Astrocyte (in vitro differentiated cells and primary cell): Measurements from ENCODE around the gene RANGAP1. TPM values are rescaled to one million over a fixed set of nuclear protein-coding genes. Genes with fewer than 3 reads are reported as not detected.

Experiments
- DNase-seq: peaks from one replicate; pipeline ENCODE4 v3.0.0-alpha.2; 2010; ENCODE audit warnings: low read depth
- FAIRE-seq: peaks from 2 replicates; lab custom pipeline; 2011; peaks lifted over from hg19 to GRCh38; lab: Jason Lieb, UNC
- H2AFZ ChIP-seq: 2 replicates; pipeline ENCODE4 v1.6.0; 2012; ENCODE audit warnings: low read depth, low read length, inconsistent platforms
- H3K27ac ChIP-seq: 2 replicates; pipeline ENCODE4 v1.5.1; 2011; ENCODE audit warnings: low read depth, low read length, inconsistent platforms
- H3K27me3 ChIP-seq: 2 replicates; pipeline ENCODE4 v1.6.0; 2011; ENCODE audit warnings: low read length, inconsistent platforms; ENCODE audit not compliant: insufficient read depth
- H3K36me3 ChIP-seq: 2 replicates; pipeline ENCODE4 v1.5.1; 2011; ENCODE audit warnings: low read length, inconsistent platforms; ENCODE audit not compliant: insufficient read depth
- H3K4me1 ChIP-seq: 2 replicates; pipeline ENCODE4 v1.5.1; 2011; ENCODE audit warnings: low read length, inconsistent platforms; ENCODE audit not compliant: insufficient read depth
- H3K4me2 ChIP-seq: 2 replicates; pipeline ENCODE4 v1.6.0; 2012; ENCODE audit warnings: low read length, inconsistent platforms
- H3K4me3 ChIP-seq: 2 replicates; pipeline ENCODE4 v1.5.1; 2011; ENCODE audit warnings: low read depth, mild to moderate bottlenecking, low read length, inconsistent platforms; ENCODE audit not compliant: insufficient read depth
- H3K79me2 ChIP-seq: 2 replicates; pipeline ENCODE4 v1.6.0; 2012; ENCODE audit warnings: mild to moderate bottlenecking, low read length, inconsistent platforms; ENCODE audit not compliant: insufficient read depth
- H3K9ac ChIP-seq: 2 replicates; pipeline ENCODE4 v1.6.0; 2012; ENCODE audit warnings: mild to moderate bottlenecking, low read length, inconsistent platforms
- H3K9me3 ChIP-seq: 2 replicates; pipeline ENCODE4 v1.5.1; 2012; ENCODE audit warnings: low read depth, mild to moderate bottlenecking, low read length, inconsistent platforms; ENCODE audit not compliant: insufficient read depth
- H4K20me1 ChIP-seq: 2 replicates; pipeline ENCODE4 v1.6.0; 2012; ENCODE audit warnings: low read length, inconsistent platforms; ENCODE audit not compliant: insufficient read depth
- H3K27ac Mint-ChIP-seq: one replicate; pipeline ENCODE4 v1.8.0; 2021; ENCODE audit warnings: mild to moderate bottlenecking, mixed read lengths; ENCODE audit not compliant: unreplicated experiment
- H3K27me3 Mint-ChIP-seq: one replicate; pipeline ENCODE4 v1.8.0; 2021; ENCODE audit warnings: low read depth, mixed read lengths; ENCODE audit not compliant: unreplicated experiment
- H3K36me3 Mint-ChIP-seq: one replicate; pipeline ENCODE4 v1.8.0; 2021; ENCODE audit warnings: low read depth, mixed read lengths; ENCODE audit not compliant: unreplicated experiment
- H3K4me1 Mint-ChIP-seq: one replicate; pipeline ENCODE4 v1.8.0; 2021; ENCODE audit warnings: low read depth, mixed read lengths; ENCODE audit not compliant: unreplicated experiment
- H3K4me3 Mint-ChIP-seq: one replicate; pipeline ENCODE4 v1.8.0; 2021; ENCODE audit warnings: mild to moderate bottlenecking, moderate library complexity, mixed read lengths; ENCODE audit not compliant: unreplicated experiment
- H3K9me3 Mint-ChIP-seq: one replicate; pipeline ENCODE4 v1.8.0; 2021; ENCODE audit warnings: mild to moderate bottlenecking, mixed read lengths; ENCODE audit not compliant: unreplicated experiment
- CTCF ChIP-seq: IDR thresholded peaks from 2 replicates; pipeline ENCODE4 v1.5.1; 2011; ENCODE audit warnings: low read depth, mild to moderate bottlenecking, inconsistent platforms, low read length, moderate library complexity; ENCODE audit not compliant: insufficient read depth
- EZH2 ChIP-seq: IDR thresholded peaks from 2 replicates; pipeline ENCODE4 v1.6.1; 2012; ENCODE audit warnings: mild to moderate bottlenecking, low read length, inconsistent platforms; ENCODE audit not compliant: insufficient read depth
- total RNA-seq: library from RNA; stranded (reverse); gene quantifications from 2 replicates; pipeline ENCODE4 v1.2.1, GENCODE V29; 2021

Gene RANGAP1
- total RNA-seq, 1 donor from 2014 or later = 77.8 TPM

- FAIRE-seq (no peak), DNase-seq (no peak)
- Histone ChIP-seq H2AFZ (no peak overlapping the region), H3K27ac (no peak overlapping the region), H3K4me3 (no peak overlapping the region), H3K9me3 (no peaks in the 10 kb centered on the region), H3K36me3 (no peaks in the 10 kb centered on the region), H3K4me2 (no peak overlapping the region), H3K27me3 (no peaks in the 10 kb centered on the region), H4K20me1 (peaks cover 6% of the 10 kb centered on the region), H3K4me1 (peaks cover 3% of the 10 kb centered on the region), H3K9ac (no peak overlapping the region), H3K79me2 (no peaks in the 10 kb centered on the region)
- TF ChIP-seq CTCF = no peak
- H3K27me3 Mint-ChIP-seq = peaks cover 13% of the 10 kb centered on the region
- H3K4me1 Mint-ChIP-seq = no peaks in the 10 kb centered on the region
- peaks cover 7% of the 10 kb centered on the region for H3K36me3 Mint-ChIP-seq
- no peak overlapping the region for H3K27ac Mint-ChIP-seq
- no peaks in the 10 kb centered on the region for H3K9me3 Mint-ChIP-seq
- no peak overlapping the region for H3K4me3 Mint-ChIP-seq
Measured at GRCh38 chr22:41234815-41235695, 50.9 kb downstream of the RANGAP1 start.

- Histone ChIP-seq H3K4me1 (no peaks in the 10 kb centered on the region), H3K36me3 (no peaks in the 10 kb centered on the region), H3K4me3 (no peak overlapping the region), H4K20me1 (peaks cover 6% of the 10 kb centered on the region), H3K27me3 (no peaks in the 10 kb centered on the region), H3K9ac (no peak overlapping the region), H2AFZ (no peak overlapping the region), H3K4me2 (no peak overlapping the region), H3K9me3 (no peaks in the 10 kb centered on the region), H3K27ac (no peak overlapping the region), H3K79me2 (no peaks in the 10 kb centered on the region)
- H3K36me3 Mint-ChIP-seq = peaks cover 16% of the 10 kb centered on the region
- H3K9me3 Mint-ChIP-seq = no peaks in the 10 kb centered on the region
- TF ChIP-seq EZH2 (no peak), CTCF (no peak)
- no peaks in the 10 kb centered on the region for H3K4me1 Mint-ChIP-seq
- DNase-seq = no peak
- H3K27ac Mint-ChIP-seq = no peak overlapping the region
- peaks cover 5% of the 10 kb centered on the region for H3K27me3 Mint-ChIP-seq
- no peak overlapping the region for H3K4me3 Mint-ChIP-seq
- FAIRE-seq = no peak
Measured at GRCh38 chr22:41231369-41231768, 54.6 kb downstream of the RANGAP1 start.

GRCh38 chr22:41230401-41230785 lies 55.6 kb downstream of the RANGAP1 start:
- no peaks in the 10 kb centered on the region for H3K4me1 Mint-ChIP-seq
- H3K9me3 Mint-ChIP-seq = no peaks in the 10 kb centered on the region
- Histone ChIP-seq H3K79me2 (no peaks in the 10 kb centered on the region), H3K27me3 (no peaks in the 10 kb centered on the region), H2AFZ (no peak overlapping the region), H3K36me3 (no peaks in the 10 kb centered on the region), H3K4me2 (no peak overlapping the region), H3K4me1 (no peaks in the 10 kb centered on the region), H4K20me1 (peaks cover 6% of the 10 kb centered on the region), H3K4me3 (no peak overlapping the region), H3K27ac (no peak overlapping the region), H3K9me3 (no peaks in the 10 kb centered on the region), H3K9ac (no peak overlapping the region)
- TF ChIP-seq CTCF (no peak), EZH2 (no peak)
- DNase-seq = no peak
- no peak for FAIRE-seq
- no peak overlapping the region for H3K27ac Mint-ChIP-seq
- H3K4me3 Mint-ChIP-seq = no peak overlapping the region
- H3K27me3 Mint-ChIP-seq = peaks cover 1% of the 10 kb centered on the region
- H3K36me3 Mint-ChIP-seq = peaks cover 18% of the 10 kb centered on the region
